ENCODE results near the gene MED10.
"Not testable (repeated sequence)": the region's sequence is repeated elsewhere in the genome, so short reads cannot be mapped to it uniquely, and the experiment has no call there.

The MED10 gene

GRCh38 chr5:6362846-6363245, 15.5 kb downstream of the MED10 start:
- no peak overlapping the region for H3K4me3 ChIP-seq (ENCODE audit: low read depth, low read length)
- TF ChIP-seq, protein P1, sequence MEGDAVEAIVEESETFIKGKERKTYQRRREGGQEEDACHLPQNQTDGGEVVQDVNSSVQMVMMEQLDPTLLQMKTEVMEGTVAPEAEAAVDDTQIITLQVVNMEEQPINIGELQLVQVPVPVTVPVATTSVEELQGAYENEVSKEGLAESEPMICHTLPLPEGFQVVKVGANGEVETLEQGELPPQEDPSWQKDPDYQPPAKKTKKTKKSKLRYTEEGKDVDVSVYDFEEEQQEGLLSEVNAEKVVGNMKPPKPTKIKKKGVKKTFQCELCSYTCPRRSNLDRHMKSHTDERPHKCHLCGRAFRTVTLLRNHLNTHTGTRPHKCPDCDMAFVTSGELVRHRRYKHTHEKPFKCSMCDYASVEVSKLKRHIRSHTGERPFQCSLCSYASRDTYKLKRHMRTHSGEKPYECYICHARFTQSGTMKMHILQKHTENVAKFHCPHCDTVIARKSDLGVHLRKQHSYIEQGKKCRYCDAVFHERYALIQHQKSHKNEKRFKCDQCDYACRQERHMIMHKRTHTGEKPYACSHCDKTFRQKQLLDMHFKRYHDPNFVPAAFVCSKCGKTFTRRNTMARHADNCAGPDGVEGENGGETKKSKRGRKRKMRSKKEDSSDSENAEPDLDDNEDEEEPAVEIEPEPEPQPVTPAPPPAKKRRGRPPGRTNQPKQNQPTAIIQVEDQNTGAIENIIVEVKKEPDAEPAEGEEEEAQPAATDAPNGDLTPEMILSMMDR (IDR thresholded peaks at IDR 0.05; ENCODE audit: low read depth, low read length): no peak

GRCh38 chr5:6361101-6361500, 17.2 kb downstream of the MED10 start:
- TF ChIP-seq, protein P1 (IDR thresholded peaks at IDR 0.05; ENCODE audit: low read depth, low read length): no peak
- no peak overlapping the region for H3K4me3 ChIP-seq (ENCODE audit: low read depth, low read length)

GRCh38 chr5:6360323-6361072, 17.8 kb downstream of the MED10 start:
- TF ChIP-seq, protein P1 (IDR thresholded peaks at IDR 0.05; ENCODE audit: low read depth, low read length): no peak
- H3K4me3 ChIP-seq (ENCODE audit: low read depth, low read length): no peak overlapping the region

DNA sequence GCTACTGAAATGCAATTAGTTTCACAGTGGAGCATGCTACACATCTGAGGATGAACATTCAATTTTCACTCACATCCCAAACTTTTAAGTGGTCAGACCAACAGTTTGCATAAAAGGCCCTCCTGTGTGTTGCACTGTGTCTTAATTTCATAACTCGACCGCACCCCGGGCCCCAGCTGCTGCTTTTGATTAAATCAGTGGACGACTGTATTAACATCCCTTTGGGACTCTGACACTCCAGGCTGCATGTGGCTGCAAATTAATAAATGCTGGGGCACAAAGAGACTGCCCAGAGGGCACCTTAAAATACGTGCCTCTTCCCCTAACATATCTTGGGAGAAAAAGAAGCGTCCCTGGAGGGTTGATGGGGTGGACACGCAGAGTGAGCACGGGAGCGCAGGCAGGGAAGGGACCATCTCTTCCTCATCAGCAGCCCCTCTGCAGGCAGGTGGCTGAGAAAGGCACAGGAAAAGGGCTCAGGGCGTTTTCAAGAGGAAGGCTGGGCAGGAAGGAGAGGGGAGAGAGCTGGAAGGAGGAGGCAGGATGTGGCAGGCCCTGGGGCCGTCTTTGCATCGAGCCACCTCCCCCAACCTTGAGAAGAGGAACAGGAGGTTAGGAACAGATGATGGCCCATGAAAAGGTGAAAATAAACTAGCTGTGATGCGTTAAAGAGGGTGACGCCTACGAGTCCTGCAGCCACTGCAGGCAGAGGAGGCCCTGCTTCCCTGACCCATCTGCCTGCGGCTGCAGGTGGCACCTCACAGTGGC, 18.6 kb downstream of the MED10 start:
- TF ChIP-seq, protein P1 (IDR thresholded peaks at IDR 0.05; ENCODE audit: low read depth, low read length): no peak
- H3K4me3 ChIP-seq (ENCODE audit: low read depth, low read length): no peak overlapping the region

DNA sequence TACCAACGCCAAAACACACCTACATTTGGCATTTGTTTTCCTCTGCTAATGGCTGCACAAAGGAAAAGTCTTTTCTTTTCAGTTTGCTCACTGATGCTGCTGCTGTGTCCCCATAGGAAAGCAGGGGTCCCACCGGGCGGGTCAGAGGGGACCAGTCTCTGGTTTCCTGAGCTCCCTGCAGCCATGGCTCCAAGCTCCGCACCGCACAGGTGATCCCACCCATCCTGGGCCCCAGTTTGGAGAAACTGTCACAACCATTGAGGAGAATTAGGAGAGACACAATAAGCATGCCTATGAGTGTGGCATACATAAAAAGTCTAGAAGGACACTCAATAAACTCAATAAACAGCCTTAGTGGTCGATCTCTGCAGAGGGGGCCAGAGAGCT, 19.9 kb downstream of the MED10 start:
- TF ChIP-seq, protein P1 (IDR thresholded peaks at IDR 0.05; ENCODE audit: low read depth, low read length): no peak
- H3K4me3 ChIP-seq (ENCODE audit: low read depth, low read length): no peak overlapping the region

DNA sequence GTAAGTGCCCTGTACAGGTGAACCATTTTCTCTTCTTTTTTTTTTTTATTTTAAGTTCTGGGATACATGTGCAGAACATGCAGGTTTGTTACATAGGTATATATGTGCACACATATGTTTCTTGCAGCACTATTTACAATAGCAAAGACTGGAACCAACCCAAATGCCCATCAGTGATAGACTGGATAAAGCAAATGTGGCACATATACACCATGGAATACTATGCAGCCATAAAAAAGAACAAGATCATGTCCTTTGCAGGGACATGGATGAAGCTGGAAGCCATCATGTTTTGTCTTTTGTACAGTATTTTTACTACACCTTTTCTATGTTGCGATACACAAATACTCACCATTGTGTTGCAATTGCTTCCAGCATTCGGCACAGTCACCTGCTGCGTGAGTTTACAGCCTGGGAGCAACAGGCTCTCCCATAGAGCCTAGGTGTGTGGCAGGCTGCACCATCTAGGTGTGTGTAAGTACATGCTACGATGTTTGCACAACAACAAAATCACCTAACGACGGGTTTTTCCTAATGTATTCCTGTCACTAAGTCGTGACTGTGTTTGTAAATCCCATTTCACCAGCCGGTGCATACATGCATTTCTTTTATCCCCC, 20.4 kb downstream of the MED10 start:
- H3K4me3 ChIP-seq (ENCODE audit: low read depth, low read length): not testable (repeated sequence)

DNA sequence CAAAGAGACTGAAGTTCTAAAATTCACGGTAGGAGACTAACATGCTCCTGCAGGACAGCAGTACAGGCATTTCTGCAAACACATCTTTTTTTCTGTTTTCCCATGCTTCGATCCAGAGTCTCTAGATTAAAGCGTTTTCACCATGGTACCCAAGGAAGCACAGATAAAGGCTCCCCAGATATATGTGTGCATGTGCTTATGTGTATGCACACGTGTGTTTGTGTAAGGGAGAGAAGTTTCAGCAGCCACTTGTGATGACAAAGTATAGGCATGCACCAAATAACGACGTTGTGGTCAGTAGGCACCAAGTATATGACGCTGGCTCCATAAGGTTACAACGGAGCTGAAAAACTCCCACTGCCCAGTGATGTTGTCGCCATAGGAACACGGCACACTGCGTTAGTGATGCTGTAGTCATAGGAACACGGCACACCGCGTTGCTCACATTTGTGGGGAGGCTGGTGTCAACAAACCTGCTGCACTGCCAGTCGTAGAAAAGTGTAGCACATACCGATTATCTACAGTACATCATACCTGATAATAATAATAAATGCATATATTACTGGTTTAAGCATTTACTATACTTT, 21.7 kb downstream of the MED10 start:
- H3K4me3 ChIP-seq (ENCODE audit: low read depth, low read length): no peak overlapping the region
- TF ChIP-seq, protein P1 (IDR thresholded peaks at IDR 0.05; ENCODE audit: low read depth, low read length): no peak
